Mesenchymal stem cell (in vitro differentiated cells and primary cell): ENCODE data around the gene NR1H2.
"Not testable (repeated sequence)": the region's sequence is repeated elsewhere in the genome, so short reads cannot be mapped to it uniquely, and the experiment has no call there.

Experiments
- DNase-seq: peaks from one replicate; pipeline ENCODE4 v3.0.0-alpha.2; 2013
- H2AFZ ChIP-seq: one replicate; pipeline ENCODE4 v1.6.1; 2013; ENCODE audit warnings: low read depth, mild to moderate bottlenecking, control low read depth, inconsistent platforms, low read length, moderate library complexity
- H2AK5ac ChIP-seq: 2 replicates; pipeline ENCODE4 v1.6.1; 2013; ENCODE audit warnings: low read length, moderate library complexity, mild to moderate bottlenecking, inconsistent platforms; ENCODE audit not compliant: severe bottlenecking
- H2BK120ac ChIP-seq: one replicate; pipeline ENCODE4 v1.6.1; 2013; ENCODE audit warnings: low read depth, mild to moderate bottlenecking, inconsistent platforms, low read length, moderate library complexity
- H2BK12ac ChIP-seq, 2 experiments: one replicate each; pipeline ENCODE4 v1.6.1; 2013; ENCODE audit warnings: inconsistent platforms in 2 of 2, low read length in 2 of 2, mild to moderate bottlenecking in 2 of 2, moderate library complexity in 2 of 2, control low read depth in 1 of 2
- H2BK15ac ChIP-seq: one replicate; pipeline ENCODE4 v1.6.1; 2013; ENCODE audit warnings: mild to moderate bottlenecking, low read depth, inconsistent platforms; ENCODE audit not compliant: poor library complexity, severe bottlenecking
- H2BK5ac ChIP-seq: 2 replicates; pipeline ENCODE4 v1.6.1; 2013; ENCODE audit warnings: low read depth, mild to moderate bottlenecking, low read length, control low read depth, inconsistent platforms; ENCODE audit not compliant: poor library complexity, severe bottlenecking
- H3K14ac ChIP-seq, 2 experiments: one replicate each; pipeline ENCODE4 v1.6.1; 2013; ENCODE audit warnings: inconsistent platforms in 2 of 2, low read length in 2 of 2, control low read depth in 1 of 2, mild to moderate bottlenecking in 1 of 2, moderate library complexity in 1 of 2
- H3K18ac ChIP-seq, 2 experiments: one replicate each; pipeline ENCODE4 v1.6.1; 2013; ENCODE audit warnings: inconsistent platforms in 2 of 2, low read length in 2 of 2, control low read depth in 1 of 2, low read depth in 1 of 2, mild to moderate bottlenecking in 1 of 2
- H3K23ac ChIP-seq, 2 experiments: one replicate each; pipeline ENCODE4 v1.6.1; 2013; ENCODE audit warnings: inconsistent platforms in 2 of 2, low read length in 2 of 2, mild to moderate bottlenecking in 2 of 2, moderate library complexity in 2 of 2, control low read depth in 1 of 2
- H3K27ac ChIP-seq: 2 replicates; pipeline ENCODE4 v1.5.1; 2013; ENCODE audit warnings: mild to moderate bottlenecking, moderate library complexity, low read length, control low read depth, inconsistent platforms; ENCODE audit not compliant: poor library complexity, severe bottlenecking
- H3K27me3 ChIP-seq, 2 experiments: 2 replicates each; pipeline versions ENCODE4 v1.6.1 to v1.7.0; 2013; ENCODE audit warnings: low read length in 2 of 2, mild to moderate bottlenecking in 2 of 2, moderate library complexity in 2 of 2, control low read depth in 1 of 2, inconsistent platforms in 1 of 2; ENCODE audit not compliant: control insufficient read depth in 1 of 2, insufficient read depth in 1 of 2
- H3K36me3 ChIP-seq, 2 experiments: 2 replicates each; pipeline versions ENCODE4 v1.6.1 to v1.7.0; 2013; ENCODE audit warnings: low read length in 2 of 2, control low read depth in 1 of 2, inconsistent platforms in 1 of 2, low read depth in 1 of 2, mild to moderate bottlenecking in 1 of 2; ENCODE audit not compliant: insufficient read depth in 2 of 2, control insufficient read depth in 1 of 2
- H3K4ac ChIP-seq, 2 experiments: one replicate each; pipeline ENCODE4 v1.6.1; 2013; ENCODE audit warnings: inconsistent platforms in 2 of 2, low read length in 2 of 2, mild to moderate bottlenecking in 2 of 2, moderate library complexity in 2 of 2, control low read depth in 1 of 2, low read depth in 1 of 2
- H3K4me1 ChIP-seq: 2 replicates; pipeline ENCODE4 v1.6.1; 2013; ENCODE audit warnings: low read depth, low read length, control low read depth; ENCODE audit not compliant: control insufficient read depth, insufficient read depth
- H3K4me2 ChIP-seq: 2 replicates; pipeline ENCODE4 v1.6.1; 2013; ENCODE audit warnings: low read length, mild to moderate bottlenecking, inconsistent platforms; ENCODE audit not compliant: poor library complexity, severe bottlenecking
- H3K4me3 ChIP-seq, 2 experiments: 2 replicates each; pipeline versions ENCODE4 v1.5.1 to v1.7.0; 2013; ENCODE audit warnings: low read length in 2 of 2, mild to moderate bottlenecking in 2 of 2, control low read depth in 1 of 2, low read depth in 1 of 2; ENCODE audit not compliant: insufficient read depth in 1 of 2
- H3K79me1 ChIP-seq: replicated peaks from 2 replicates; pipeline ENCODE4 v1.6.1; 2013; ENCODE audit warnings: mild to moderate bottlenecking, control low read depth, low read length, inconsistent platforms; ENCODE audit not compliant: poor library complexity, severe bottlenecking
- H3K9ac ChIP-seq: 2 replicates; pipeline ENCODE4 v1.7.0; 2013; ENCODE audit warnings: mild to moderate bottlenecking, low read length, moderate library complexity
- H3K9me3 ChIP-seq: 2 replicates; pipeline ENCODE4 v1.7.0; 2013; ENCODE audit warnings: mild to moderate bottlenecking, low read length; ENCODE audit not compliant: control insufficient read depth
- H4K8ac ChIP-seq: one replicate; pipeline ENCODE4 v1.6.1; 2013; ENCODE audit warnings: inconsistent platforms, mild to moderate bottlenecking, low read length, moderate library complexity
- H4K91ac ChIP-seq: one replicate; pipeline ENCODE4 v1.6.1; 2013; ENCODE audit warnings: mild to moderate bottlenecking, low read length, inconsistent platforms
- WGBS: methylation state at CpG from one replicate; pipeline ENCODE4 v1.1.7; 2013; ENCODE audit warnings: mixed read lengths; 5-methylcytosine and 5-hydroxymethylcytosine counted together

NR1H2 gene

GRCh38 chr19:50387868-50388245, 11.6 kb downstream of the NR1H2 start:
- H3K4me2 ChIP-seq, result no peak overlapping the region
- H3K36me3 ChIP-seq, result peaks cover 8 to 17% of the 10 kb centered on the region in 2 experiments
- H2BK12ac ChIP-seq, result no peak overlapping the region
- H2AK5ac ChIP-seq, result no peak overlapping the region
- no peak overlapping the region for H4K8ac ChIP-seq
- no peak overlapping the region for H3K18ac ChIP-seq
- no peak overlapping the region for H3K23ac ChIP-seq
- H4K91ac ChIP-seq, result no peak overlapping the region
- no peaks in the 10 kb centered on the region for H3K27me3 ChIP-seq
- H2BK120ac ChIP-seq, result no peak overlapping the region
- H2BK5ac ChIP-seq, result no peak overlapping the region
- H3K9me3 ChIP-seq, result no peaks in the 10 kb centered on the region
- no peak overlapping the region for H2BK15ac ChIP-seq
- WGBS, result over 99% methylated on average over 8 of the region's 8 CpGs
- no peak overlapping the region for H3K14ac ChIP-seq
- H3K4me1 ChIP-seq, result peaks cover 10% of the 10 kb centered on the region
- no peak overlapping the region for H3K9ac ChIP-seq
- H3K79me1 ChIP-seq, result peaks cover 26% of the 10 kb centered on the region
- H2AFZ ChIP-seq, result no peak overlapping the region
- H3K4ac ChIP-seq, result no peak overlapping the region
- DNase-seq, result no peak
- no peak overlapping the region for H3K27ac ChIP-seq
- no peak overlapping the region for H3K4me3 ChIP-seq

- 100% methylated on average over 3 of the region's 3 CpGs for WGBS
- not testable (repeated sequence) for DNase-seq
- peaks cover 33% of the 10 kb centered on the region for H3K79me1 ChIP-seq
Measured at GRCh38 chr19:50390295-50390694, 14.0 kb downstream of the NR1H2 start.

GRCh38 chr19:50390952-50391351, 14.7 kb downstream of the NR1H2 start:
- not testable (repeated sequence) for H2AFZ ChIP-seq, DNase-seq, H2BK15ac ChIP-seq, H2BK120ac ChIP-seq, H3K4me1 ChIP-seq, H3K4ac ChIP-seq, H3K9ac ChIP-seq, H3K27me3 ChIP-seq, H2BK5ac ChIP-seq, H3K4me3 ChIP-seq, H3K9me3 ChIP-seq, H3K14ac ChIP-seq, H2AK5ac ChIP-seq, H3K4me2 ChIP-seq, H2BK12ac ChIP-seq, H3K18ac ChIP-seq, H3K23ac ChIP-seq, H4K8ac ChIP-seq, H4K91ac ChIP-seq, H3K27ac ChIP-seq
- peaks cover 6 to 21% of the 10 kb centered on the region in 2 experiments for H3K36me3 ChIP-seq
- WGBS, result over 99% methylated on average over 14 of the region's 23 CpGs
- peaks cover 31% of the 10 kb centered on the region for H3K79me1 ChIP-seq

More at GRCh38 chr19:50390295-50390694, 14.0 kb downstream of the NR1H2 start:
- peaks cover 6 to 21% of the 10 kb centered on the region in 2 experiments for H3K36me3 ChIP-seq
- not testable (repeated sequence) for H3K27ac ChIP-seq, H3K4me2 ChIP-seq, H3K14ac ChIP-seq, H4K8ac ChIP-seq, H4K91ac ChIP-seq, H3K9me3 ChIP-seq, H3K23ac ChIP-seq, H3K4me3 ChIP-seq, H2AK5ac ChIP-seq, H3K4me1 ChIP-seq, H3K4ac ChIP-seq, H2BK120ac ChIP-seq, H2BK15ac ChIP-seq, H2BK12ac ChIP-seq, H3K18ac ChIP-seq, H2BK5ac ChIP-seq, H3K9ac ChIP-seq, H2AFZ ChIP-seq, H3K27me3 ChIP-seq

DNA sequence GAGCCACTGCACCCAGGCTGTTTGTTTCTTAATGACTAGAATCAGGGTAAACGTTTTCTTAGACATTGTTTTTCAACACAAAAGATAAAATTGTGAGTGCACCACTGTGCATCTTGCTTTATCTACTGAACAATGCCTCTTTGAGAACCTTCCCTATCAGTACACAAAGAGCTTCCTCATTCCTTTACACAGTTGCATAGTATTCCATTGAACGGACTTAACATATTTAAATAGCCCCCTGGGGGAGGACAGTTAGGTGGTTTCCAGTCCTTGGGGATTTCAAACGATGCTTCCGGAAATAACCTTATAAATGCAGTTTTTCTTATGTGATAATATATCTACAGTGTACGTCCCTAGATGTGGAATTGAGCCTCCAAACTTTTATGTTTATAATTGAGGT, 16.5 kb downstream of the NR1H2 start:
- no peaks in the 10 kb centered on the region for H3K9me3 ChIP-seq
- H3K27ac ChIP-seq, result no peak overlapping the region
- H3K4me1 ChIP-seq, result no peaks in the 10 kb centered on the region
- no peak overlapping the region for H2AK5ac ChIP-seq
- H2BK5ac ChIP-seq, result no peak overlapping the region
- 83% methylated on average over 2 of the region's 5 CpGs for WGBS
- no peak overlapping the region for H2BK120ac ChIP-seq
- no peak overlapping the region for H3K14ac ChIP-seq
- no peak overlapping the region for H2BK15ac ChIP-seq
- no peak overlapping the region for H3K4ac ChIP-seq
- H3K23ac ChIP-seq, result no peak overlapping the region
- no peak overlapping the region for H3K4me2 ChIP-seq
- H2BK12ac ChIP-seq, result no peak overlapping the region
- H3K4me3 ChIP-seq, result no peak overlapping the region
- no peaks in the 10 kb centered on the region for H3K27me3 ChIP-seq
- DNase-seq, result no peak
- no peak overlapping the region for H3K9ac ChIP-seq
- no peak overlapping the region for H4K91ac ChIP-seq
- no peak overlapping the region for H4K8ac ChIP-seq
- H3K18ac ChIP-seq, result no peak overlapping the region
- no peak overlapping the region for H2AFZ ChIP-seq
- H3K36me3 ChIP-seq, result peaks cover 4 to 11% of the 10 kb centered on the region in 2 experiments
- peaks cover 22% of the 10 kb centered on the region for H3K79me1 ChIP-seq
